AG09319 (cell line): Measurements from ENCODE around the gene ZNF189.

Source experiments
- DNase-seq: peaks from one replicate; pipeline ENCODE4 v3.0.0-alpha.2; 2010; ENCODE audit warnings: low read depth; ENCODE audit errors: extremely low read depth
- CTCF ChIP-seq: IDR thresholded peaks from 2 replicates; pipeline ENCODE4 v1.5.1; 2011; ENCODE audit warnings: low read depth, mild to moderate bottlenecking, inconsistent platforms, low read length, moderate library complexity

The ZNF189 gene

GRCh38 chr9:101434998-101435397 is 36.3 kb downstream of the ZNF189 start:
- DNase-seq = no peak
- TF ChIP-seq CTCF = no peak

- no peak for TF ChIP-seq CTCF
- DNase-seq = no peak
Observed at GRCh38 chr9:101435601-101436079, 37.0 kb downstream of the ZNF189 start, which contains the start of gene ALDOB. Gene ALDOB, minus strand, starts transcription at chr9:101435774. Its CDS starts 4,887 bp downstream, at chr9:101430887.

GRCh38 chr9:101437806-101438232 is 39.2 kb downstream of the ZNF189 start:
- no peak for DNase-seq
- no peak for TF ChIP-seq CTCF

- no peak for DNase-seq
- no peak for TF ChIP-seq CTCF
Observed at GRCh38 chr9:101438523-101438922, 39.9 kb downstream of the ZNF189 start.

- no peak for DNase-seq
- TF ChIP-seq CTCF = no peak
Observed at GRCh38 chr9:101440714-101441230, 42.1 kb downstream of the ZNF189 start.

GRCh38 chr9:101442318-101442717 is 43.7 kb downstream of the ZNF189 start:
- no peak for TF ChIP-seq CTCF
- DNase-seq = no peak

- TF ChIP-seq CTCF = no peak
- DNase-seq = no peak
Observed at GRCh38 chr9:101442736-101443135, 44.1 kb downstream of the ZNF189 start.
